B cell (primary cell): ENCODE measurements around the gene ELP1. TPM values are rescaled to one million over a fixed set of nuclear protein-coding genes. Genes with fewer than 3 reads are reported as not detected.

Experiments
- ATAC-seq: fragments of 200-7000 bp; cut with Tn5 transposase; one replicate; pipeline ENCODE4 v1.10.0; 2021; ENCODE audit warnings: low read depth, mild to moderate bottlenecking, moderate number of reproducible peaks, moderate library complexity
- CTCF ChIA-PET: fragments of 350-600 bp; sonication (Branson Sonifier 250); formaldehyde crosslinking; loops from one replicate; lab custom pipeline; 2021; ENCODE audit warnings: antibody characterized with exemption, inconsistent platforms; lab: Charles Lee
- POLR2A ChIA-PET: fragments of 350-600 bp; sonication (Branson Sonifier 250); formaldehyde crosslinking; loops from one replicate; lab custom pipeline; 2021; ENCODE audit warnings: antibody characterized with exemption; lab: Charles Lee
- DNase-seq: peaks from one replicate; pipeline ENCODE4 v3.0.0; 2013
- H2AFZ ChIP-seq: 2 replicates; pipeline ENCODE4 v1.6.1; 2012; ENCODE audit warnings: mild to moderate bottlenecking, low read depth, low read length; ENCODE audit not compliant: insufficient read depth, poor library complexity, severe bottlenecking
- H3K27ac ChIP-seq, 2 donors: 1 replicate in 1 of 2; 2 replicates in 1 of 2; pipeline ENCODE4 v1.5.1; 2012 to 2013; ENCODE audit warnings: low read length in 2 of 2, mild to moderate bottlenecking in 2 of 2, moderate library complexity in 1 of 2
- H3K27me3 ChIP-seq, 4 experiments: fragments of 200-600 bp in 1 of 4; sonication (generic) in 1 of 4; replicated peaks in 1 of 4; 1 replicate in 2 of 4; 2 replicates in 2 of 4; pipeline versions ENCODE4 v1.6.1 to v1.7.0; 2013 to 2016; ENCODE audit warnings: low read length in 3 of 4, mild to moderate bottlenecking in 2 of 4, mixed read lengths in 1 of 4, moderate library complexity in 1 of 4; ENCODE audit not compliant: insufficient read depth in 4 of 4, control insufficient read depth in 3 of 4; ENCODE audit errors: control extremely low read depth in 1 of 4
- H3K36me3 ChIP-seq, 2 experiments: replicated peaks in 1 of 2; 1 replicate in 1 of 2; 2 replicates in 1 of 2; pipeline versions ENCODE4 v1.6.1 to v1.7.1; 2013; ENCODE audit warnings: low read length in 1 of 2; ENCODE audit not compliant: insufficient read depth in 2 of 2, control insufficient read depth in 1 of 2; ENCODE audit errors: control extremely low read depth in 1 of 2, extremely low read depth in 1 of 2
- H3K4me1 ChIP-seq, 2 donors: fragments of 200-600 bp in 1 of 2; sonication (generic) in 1 of 2; 1 replicate in 1 of 2; 2 replicates in 1 of 2; pipeline versions ENCODE4 v1.5.1 to v1.6.1; 2013 to 2017; ENCODE audit warnings: low read length in 2 of 2; ENCODE audit not compliant: control insufficient read depth in 2 of 2, insufficient read depth in 2 of 2
- H3K4me2 ChIP-seq: replicated peaks from 2 replicates; pipeline ENCODE3; 2012; ENCODE audit warnings: mild to moderate bottlenecking, low read depth, low read length; ENCODE audit not compliant: poor library complexity, severe bottlenecking
- H3K4me3 ChIP-seq, 5 experiments: fragments of 200-600 bp in 1 of 5; sonication (generic) in 1 of 5; 1 replicate in 3 of 5; 2 replicates in 2 of 5; pipeline versions ENCODE4 v1.5.1 to v1.7.0; 2011 to 2016; ENCODE audit warnings: low read length in 4 of 5, mild to moderate bottlenecking in 4 of 5, low read depth in 2 of 5, control low read depth in 1 of 5, moderate library complexity in 1 of 5; ENCODE audit not compliant: insufficient read depth in 1 of 5; ENCODE audit errors: control extremely low read depth in 1 of 5, extremely low read depth in 1 of 5
- H3K79me2 ChIP-seq: fragments of 200-600 bp; sonication (generic); one replicate; pipeline ENCODE4 v1.6.0; 2016; ENCODE audit warnings: low read length; ENCODE audit not compliant: control insufficient read depth, insufficient read depth
- H3K9ac ChIP-seq: fragments of 200-600 bp; sonication (generic); 2 replicates; pipeline ENCODE4 v1.6.1; 2017; ENCODE audit warnings: mild to moderate bottlenecking, low read length, moderate library complexity
- H3K9me3 ChIP-seq, 3 donors: one replicate each; pipeline versions ENCODE4 v1.6.1 to v1.7.1; 2013; ENCODE audit warnings: low read length in 2 of 3; ENCODE audit not compliant: control insufficient read depth in 2 of 3, insufficient read depth in 1 of 3; ENCODE audit errors: control extremely low read depth in 1 of 3
- H4K20me1 ChIP-seq: 2 replicates; pipeline ENCODE4 v1.6.0; 2012; ENCODE audit warnings: mild to moderate bottlenecking, low read length; ENCODE audit not compliant: insufficient read depth, control insufficient read depth, poor library complexity, severe bottlenecking
- H3K27ac Mint-ChIP-seq: one replicate; pipeline ENCODE4 v1.8.0; 2021; ENCODE audit warnings: mixed read lengths
- H3K27me3 Mint-ChIP-seq: one replicate; pipeline ENCODE4 v1.8.0; 2021; ENCODE audit warnings: mixed read lengths
- H3K4me1 Mint-ChIP-seq: one replicate; pipeline ENCODE4 v1.8.0; 2021; ENCODE audit warnings: mixed read lengths
- H3K4me3 Mint-ChIP-seq: one replicate; pipeline ENCODE4 v1.8.0; 2021; ENCODE audit warnings: mixed read lengths
- H3K9me3 Mint-ChIP-seq: one replicate; pipeline ENCODE4 v1.8.0; 2022; ENCODE audit warnings: mixed read lengths; ENCODE audit not compliant: insufficient read depth
- EZH2 ChIP-seq: IDR thresholded peaks from 2 replicates; pipeline ENCODE4 v1.6.1; 2012; ENCODE audit warnings: borderline replicate concordance, low read depth, mild to moderate bottlenecking, moderate library complexity, low read length; ENCODE audit not compliant: insufficient read depth, poor library complexity, severe bottlenecking
- WGBS: methylation state at CpG from one replicate; pipeline ENCODE4 v1.1.5; 2013; ENCODE audit warnings: missing lambda C conversion rate; ENCODE audit not compliant: insufficient coverage; 5-methylcytosine and 5-hydroxymethylcytosine counted together
- intact Hi-C: fragments of 100-400 bp; cut with micrococcal nuclease; formaldehyde crosslinking; loops from one replicate; pipeline ENCODE4 v1.10.0; 2022
- polyA plus RNA-seq: library from polyadenylated mRNA; depleted of rRNA; stranded (reverse); fragments of >200 nt; gene quantifications from 2 replicates; pipeline ENCODE4 v1.2.3, GENCODE V29; 2012
- total RNA-seq, 2 donors: library from RNA; stranded (reverse); fragments of 120-200 nt in 1 of 2; gene quantifications; 1 replicate in 1 of 2; 2 replicates in 1 of 2; pipeline versions ENCODE4 v1.2.3 to v1.2.4, GENCODE V29; 2013 to 2022
- TF ChIP-seq, protein P1 (sequence below): fragments of 200-600 bp; IDR thresholded peaks from one replicate; pipeline ENCODE4 v1.8.0; 2022; ENCODE audit warnings: antibody characterized with exemption, mild to moderate bottlenecking

The ELP1 gene
- total and polyA plus RNA-seq, 2 donors (not counting 1 experiment from before 2014, with no cell fraction given) = 20.8 to 29.4 TPM

DNA sequence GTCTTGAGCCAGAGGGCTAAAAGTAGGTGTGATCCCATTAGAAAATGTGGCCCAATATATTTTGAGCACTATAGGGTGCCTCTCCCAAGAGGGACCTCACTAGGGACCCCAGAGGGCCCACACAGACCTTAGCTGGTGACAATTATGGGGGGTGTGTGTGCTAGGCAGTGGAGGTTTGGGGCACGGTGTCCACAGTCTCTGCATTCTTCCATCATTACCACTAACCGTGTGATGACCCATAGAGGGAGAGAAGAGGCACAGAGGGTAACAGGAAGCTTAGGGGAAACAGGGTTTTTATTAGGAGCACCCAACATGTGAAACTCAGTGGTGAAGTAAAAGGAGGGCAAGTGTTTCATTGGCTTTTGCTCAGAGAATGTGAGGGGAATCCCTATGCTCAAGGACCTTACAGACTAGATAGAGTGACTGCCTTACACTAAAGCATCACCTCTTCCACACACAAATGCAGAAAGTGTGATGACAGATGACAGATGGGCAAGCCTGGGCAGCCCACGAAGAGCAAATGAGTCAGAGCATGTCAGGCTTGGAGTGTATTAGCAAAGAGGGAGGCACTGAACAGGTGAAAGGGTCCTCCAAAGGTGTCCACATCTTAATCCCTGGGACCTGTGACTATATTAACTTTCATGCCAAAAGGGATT is 74.3 kb downstream of the ELP1 start:
- H3K9me3 Mint-ChIP-seq = peaks cover 2% of the 10 kb centered on the region
- Histone ChIP-seq H3K9ac (no peak overlapping the region), H3K36me3 (no peaks in the 10 kb centered on the region), H3K4me3 (no peak overlapping the region), H4K20me1 (no peaks in the 10 kb centered on the region), H3K79me2 (no peaks in the 10 kb centered on the region), H3K4me2 (no peak overlapping the region), H3K4me1 (no peaks in the 10 kb centered on the region), H2AFZ (no peak overlapping the region), H3K9me3 (no peaks in the 10 kb centered on the region), H3K27ac (no peak overlapping the region), H3K27me3 (no peaks in the 10 kb centered on the region)
- no peak overlapping the region for H3K27ac Mint-ChIP-seq
- POLR2A ChIA-PET = no interaction called here
- DNase-seq = no peak
- WGBS = no CpG with 5 or more reads among the region's 3 CpGs
- CTCF ChIA-PET = interaction anchor here (0.5 kb wide), 1 partner anchor 550 kb away, joined by 3 read pairs; no protein-coding TSS in a partner anchor
- ATAC-seq = no peak
- intact Hi-C loops = no loop called here
- no peak for TF ChIP-seq EZH2
- TF ChIP-seq, protein P1, sequence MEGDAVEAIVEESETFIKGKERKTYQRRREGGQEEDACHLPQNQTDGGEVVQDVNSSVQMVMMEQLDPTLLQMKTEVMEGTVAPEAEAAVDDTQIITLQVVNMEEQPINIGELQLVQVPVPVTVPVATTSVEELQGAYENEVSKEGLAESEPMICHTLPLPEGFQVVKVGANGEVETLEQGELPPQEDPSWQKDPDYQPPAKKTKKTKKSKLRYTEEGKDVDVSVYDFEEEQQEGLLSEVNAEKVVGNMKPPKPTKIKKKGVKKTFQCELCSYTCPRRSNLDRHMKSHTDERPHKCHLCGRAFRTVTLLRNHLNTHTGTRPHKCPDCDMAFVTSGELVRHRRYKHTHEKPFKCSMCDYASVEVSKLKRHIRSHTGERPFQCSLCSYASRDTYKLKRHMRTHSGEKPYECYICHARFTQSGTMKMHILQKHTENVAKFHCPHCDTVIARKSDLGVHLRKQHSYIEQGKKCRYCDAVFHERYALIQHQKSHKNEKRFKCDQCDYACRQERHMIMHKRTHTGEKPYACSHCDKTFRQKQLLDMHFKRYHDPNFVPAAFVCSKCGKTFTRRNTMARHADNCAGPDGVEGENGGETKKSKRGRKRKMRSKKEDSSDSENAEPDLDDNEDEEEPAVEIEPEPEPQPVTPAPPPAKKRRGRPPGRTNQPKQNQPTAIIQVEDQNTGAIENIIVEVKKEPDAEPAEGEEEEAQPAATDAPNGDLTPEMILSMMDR = no peak
- H3K27me3 Mint-ChIP-seq = no peaks in the 10 kb centered on the region
- H3K4me3 Mint-ChIP-seq = no peak overlapping the region
- H3K4me1 Mint-ChIP-seq = no peaks in the 10 kb centered on the region

DNA sequence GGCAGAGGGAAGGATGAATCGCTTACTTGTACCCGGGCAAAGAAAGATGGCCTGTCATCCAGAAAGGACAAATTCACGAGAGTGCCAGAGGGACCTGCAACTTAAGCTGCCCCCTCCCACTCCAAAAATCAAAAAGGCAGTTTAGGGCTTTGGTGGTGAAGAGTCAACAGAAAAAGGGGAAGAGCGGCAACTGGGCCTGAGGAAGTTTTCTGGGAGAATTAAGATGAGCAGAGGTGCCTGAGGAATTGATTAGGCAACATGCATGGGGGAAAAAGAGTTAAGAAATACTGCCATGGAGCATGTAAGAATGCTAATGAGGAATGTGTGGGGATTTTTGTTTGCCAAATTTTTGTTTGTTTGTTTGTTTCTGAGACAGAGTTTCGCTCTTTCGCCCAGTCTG is 76.4 kb downstream of the ELP1 start:
- no peak overlapping the region for H3K4me3 ChIP-seq
- no peak overlapping the region for H2AFZ ChIP-seq
- Mint-ChIP-seq H3K27me3 (no peaks in the 10 kb centered on the region), H3K4me3 (no peak overlapping the region), H3K27ac (no peak overlapping the region), H3K4me1 (no peaks in the 10 kb centered on the region), H3K9me3 (peaks cover 2% of the 10 kb centered on the region)
- DNase-seq = no peak
- no peak overlapping the region for H3K9ac ChIP-seq
- no peaks in the 10 kb centered on the region for H3K36me3 ChIP-seq
- H3K4me1 ChIP-seq = no peaks in the 10 kb centered on the region
- WGBS = 82% methylated on average over 3 of the region's 6 CpGs
- no peak overlapping the region for H3K27ac ChIP-seq
- H3K4me2 ChIP-seq = no peak overlapping the region
- H3K9me3 ChIP-seq = no peaks in the 10 kb centered on the region
- H3K27me3 ChIP-seq = no peaks in the 10 kb centered on the region
- no peak for ATAC-seq
- no peaks in the 10 kb centered on the region for H3K79me2 ChIP-seq
- ChIA-PET POLR2A (no interaction called here), CTCF (no interaction called here)
- no peak for TF ChIP-seq EZH2
- TF ChIP-seq, protein P1 = no peak
- H4K20me1 ChIP-seq = no peaks in the 10 kb centered on the region
- intact Hi-C loops = no loop called here
